Neutrophil (primary cell): ENCODE results near the gene PRKN.

ENCODE experiments used
- H3K27ac ChIP-seq: fragments of 200-600 bp; sonication (generic); 2 replicates; pipeline ENCODE4 v1.5.1; 2016; ENCODE audit warnings: mild to moderate bottlenecking, moderate library complexity
- H3K27me3 ChIP-seq: fragments of 200-600 bp; sonication (generic); 2 replicates; pipeline ENCODE4 v1.6.0; 2016; ENCODE audit warnings: mild to moderate bottlenecking
- H3K36me3 ChIP-seq: fragments of 200-600 bp; sonication (generic); 2 replicates; pipeline ENCODE4 v1.5.1; 2017
- H3K4me1 ChIP-seq, 2 experiments: fragments of 200-600 bp in 1 of 2; sonication (generic) in 1 of 2; 1 replicate in 1 of 2; 2 replicates in 1 of 2; pipeline versions ENCODE4 v1.5.1 to v1.6.1; 2013 to 2016; ENCODE audit warnings: low read depth in 1 of 2, low read length in 1 of 2, mild to moderate bottlenecking in 1 of 2, moderate library complexity in 1 of 2; ENCODE audit not compliant: control insufficient read depth in 1 of 2, insufficient read depth in 1 of 2
- H3K4me3 ChIP-seq, 2 experiments: fragments of 200-600 bp in 1 of 2; sonication (generic) in 1 of 2; 1 replicate in 1 of 2; 2 replicates in 1 of 2; pipeline ENCODE4 v1.5.1; 2013 to 2016; ENCODE audit warnings: low read depth in 1 of 2, low read length in 1 of 2, mild to moderate bottlenecking in 1 of 2, moderate library complexity in 1 of 2
- H3K9me3 ChIP-seq: fragments of 200-600 bp; sonication (generic); 2 replicates; pipeline ENCODE4 v1.5.1; 2016
- TF ChIP-seq, protein P1 (sequence below): fragments of 200-600 bp; sonication (generic); IDR thresholded peaks from 2 replicates; pipeline ENCODE4 v1.5.1; 2016; ENCODE audit warnings: antibody characterized with exemption

PRKN gene

DNA sequence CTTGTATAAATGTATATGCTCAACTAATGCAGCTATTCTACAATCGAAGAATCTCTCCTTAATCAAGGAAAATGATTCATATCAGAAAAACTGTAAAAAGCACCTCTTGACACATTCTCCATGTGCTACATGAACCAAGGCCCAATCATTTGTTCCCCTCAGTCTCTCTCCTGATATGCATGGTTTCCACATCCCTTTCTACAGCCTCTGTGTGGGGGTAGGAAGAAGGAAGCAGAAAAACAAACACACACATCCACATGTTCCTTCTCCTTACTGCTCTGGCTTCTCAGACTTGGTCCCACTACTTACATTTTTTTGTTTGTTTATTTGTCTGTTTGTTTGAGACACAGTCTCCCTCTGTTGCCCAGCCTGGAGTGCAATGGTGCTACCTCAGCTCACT is 510.5 kb downstream of the PRKN start:
- no peaks in the 10 kb centered on the region for H3K9me3 ChIP-seq
- H3K36me3 ChIP-seq = no peaks in the 10 kb centered on the region
- no peaks in the 10 kb centered on the region for H3K27me3 ChIP-seq
- H3K4me1 ChIP-seq = no peaks in the 10 kb centered on the region
- H3K4me3 ChIP-seq = no peak overlapping the region
- TF ChIP-seq, protein P1, sequence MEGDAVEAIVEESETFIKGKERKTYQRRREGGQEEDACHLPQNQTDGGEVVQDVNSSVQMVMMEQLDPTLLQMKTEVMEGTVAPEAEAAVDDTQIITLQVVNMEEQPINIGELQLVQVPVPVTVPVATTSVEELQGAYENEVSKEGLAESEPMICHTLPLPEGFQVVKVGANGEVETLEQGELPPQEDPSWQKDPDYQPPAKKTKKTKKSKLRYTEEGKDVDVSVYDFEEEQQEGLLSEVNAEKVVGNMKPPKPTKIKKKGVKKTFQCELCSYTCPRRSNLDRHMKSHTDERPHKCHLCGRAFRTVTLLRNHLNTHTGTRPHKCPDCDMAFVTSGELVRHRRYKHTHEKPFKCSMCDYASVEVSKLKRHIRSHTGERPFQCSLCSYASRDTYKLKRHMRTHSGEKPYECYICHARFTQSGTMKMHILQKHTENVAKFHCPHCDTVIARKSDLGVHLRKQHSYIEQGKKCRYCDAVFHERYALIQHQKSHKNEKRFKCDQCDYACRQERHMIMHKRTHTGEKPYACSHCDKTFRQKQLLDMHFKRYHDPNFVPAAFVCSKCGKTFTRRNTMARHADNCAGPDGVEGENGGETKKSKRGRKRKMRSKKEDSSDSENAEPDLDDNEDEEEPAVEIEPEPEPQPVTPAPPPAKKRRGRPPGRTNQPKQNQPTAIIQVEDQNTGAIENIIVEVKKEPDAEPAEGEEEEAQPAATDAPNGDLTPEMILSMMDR = no peak
- no peak overlapping the region for H3K27ac ChIP-seq

DNA sequence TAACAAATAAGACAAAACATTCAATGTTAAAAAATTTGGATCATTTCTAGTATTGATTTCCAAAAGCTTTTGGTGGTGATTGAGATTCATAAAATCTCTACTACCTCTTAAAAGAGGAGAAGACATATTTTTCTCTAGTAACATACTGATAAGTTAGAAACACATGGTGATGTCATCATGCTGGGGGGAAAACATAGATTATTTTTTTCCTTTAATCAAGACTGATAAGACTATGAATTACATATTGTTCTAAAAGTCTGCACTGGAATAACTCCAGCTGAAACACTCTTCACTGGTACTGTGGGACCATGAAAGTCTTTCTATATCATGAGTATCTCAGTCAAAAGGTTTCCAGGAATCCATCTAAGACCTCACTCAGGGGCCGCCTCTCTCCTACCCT is 515.8 kb downstream of the PRKN start:
- Histone ChIP-seq H3K4me1 (no peaks in the 10 kb centered on the region), H3K27me3 (no peaks in the 10 kb centered on the region), H3K4me3 (no peak overlapping the region), H3K36me3 (no peaks in the 10 kb centered on the region), H3K9me3 (no peaks in the 10 kb centered on the region), H3K27ac (no peak overlapping the region)
- TF ChIP-seq, protein P1 = no peak

DNA sequence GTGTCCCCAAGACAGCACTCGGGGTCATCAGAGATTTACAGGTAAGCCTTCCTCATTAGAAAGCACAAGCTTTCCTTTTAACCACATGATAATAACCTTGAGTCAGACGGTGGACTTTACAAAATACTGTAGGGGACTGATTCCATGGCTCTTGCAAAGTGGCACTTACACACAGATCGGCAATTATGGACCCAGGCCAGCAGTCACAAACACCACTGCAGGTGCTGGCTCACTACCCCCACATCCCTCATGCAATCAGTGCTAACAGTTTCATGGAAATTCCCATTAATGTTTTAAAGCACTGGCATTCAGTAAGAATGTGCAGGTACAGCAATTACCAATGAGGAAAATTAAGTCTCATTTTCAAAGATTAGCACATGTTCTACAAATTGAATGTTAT is 516.5 kb downstream of the PRKN start:
- no peaks in the 10 kb centered on the region for H3K9me3 ChIP-seq
- H3K36me3 ChIP-seq = no peaks in the 10 kb centered on the region

DNA sequence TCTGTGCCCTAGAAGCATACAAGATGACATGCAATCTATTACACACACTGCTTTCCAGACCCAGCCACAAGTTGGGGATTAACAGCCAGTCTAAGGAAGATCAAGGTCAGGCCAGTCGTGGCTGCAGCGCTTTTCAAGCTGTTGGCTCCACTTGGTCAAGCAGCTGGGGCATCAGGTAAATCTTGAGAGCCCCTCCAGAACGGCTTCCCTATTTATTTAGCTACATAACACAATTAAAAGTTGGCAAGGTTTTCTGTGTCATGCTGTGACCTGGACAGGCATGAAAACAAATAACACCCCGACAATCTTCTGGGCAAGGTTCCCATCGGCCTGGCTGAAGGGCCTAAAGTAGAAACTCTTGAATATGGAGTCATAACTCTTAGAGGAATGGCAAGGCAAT is 524.3 kb downstream of the PRKN start:
- H3K4me3 ChIP-seq = no peak overlapping the region

More for the DNA sequence above, 516.5 kb downstream of the PRKN start:
- Histone ChIP-seq H3K27me3 (no peaks in the 10 kb centered on the region), H3K27ac (no peak overlapping the region), H3K4me3 (no peak overlapping the region), H3K4me1 (no peaks in the 10 kb centered on the region)
- TF ChIP-seq, protein P1 = no peak

DNA sequence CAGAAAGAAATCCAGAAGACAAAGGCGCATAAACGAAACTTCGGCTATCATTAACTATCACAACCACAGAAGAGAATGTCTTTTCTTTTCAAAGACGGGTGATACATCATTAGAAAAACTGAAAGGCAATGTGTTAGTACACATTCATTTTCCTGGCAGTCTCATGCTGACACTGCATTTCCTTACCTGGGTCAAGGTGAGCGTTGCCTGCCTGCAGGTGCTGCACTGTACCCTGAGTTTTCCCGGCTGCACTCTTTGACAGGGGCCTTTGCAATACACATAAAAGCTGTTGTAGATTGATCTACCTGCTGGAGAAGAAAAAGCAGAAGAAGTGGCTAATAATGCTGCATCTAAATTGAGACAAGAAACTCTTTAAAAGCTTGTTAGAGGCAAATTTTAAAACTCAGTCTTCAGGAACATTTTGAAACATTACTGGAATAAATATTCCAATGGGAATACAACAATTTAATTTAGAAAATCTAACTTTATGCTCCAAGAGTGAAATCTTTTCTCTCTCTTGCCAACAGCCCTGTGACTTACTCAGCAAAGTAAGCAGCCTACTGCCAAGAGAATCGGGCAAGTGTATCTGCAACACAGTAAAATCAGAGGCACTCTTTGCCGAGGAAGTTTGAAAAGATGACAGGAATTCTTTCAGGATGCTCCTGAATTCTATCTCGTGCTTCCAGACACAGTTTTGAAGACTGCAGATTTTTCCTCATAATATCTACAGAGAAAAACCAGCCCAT is 526.4 kb downstream of the PRKN start:
- Histone ChIP-seq H3K4me3 (no peak overlapping the region), H3K27me3 (no peaks in the 10 kb centered on the region), H3K9me3 (no peaks in the 10 kb centered on the region), H3K36me3 (no peaks in the 10 kb centered on the region), H3K4me1 (peaks cover 0 to 3% of the 10 kb centered on the region in 2 experiments), H3K27ac (no peak overlapping the region)
- TF ChIP-seq, protein P1 = no peak

More for the DNA sequence above, 524.3 kb downstream of the PRKN start:
- Histone ChIP-seq H3K27ac (no peak overlapping the region), H3K4me1 (peaks cover 0 to 3% of the 10 kb centered on the region in 2 experiments), H3K27me3 (no peaks in the 10 kb centered on the region), H3K9me3 (no peaks in the 10 kb centered on the region), H3K36me3 (no peaks in the 10 kb centered on the region)
- TF ChIP-seq, protein P1 = no peak
